ENCODE results near the gene NCAM1.

NCAM1 gene

DNA sequence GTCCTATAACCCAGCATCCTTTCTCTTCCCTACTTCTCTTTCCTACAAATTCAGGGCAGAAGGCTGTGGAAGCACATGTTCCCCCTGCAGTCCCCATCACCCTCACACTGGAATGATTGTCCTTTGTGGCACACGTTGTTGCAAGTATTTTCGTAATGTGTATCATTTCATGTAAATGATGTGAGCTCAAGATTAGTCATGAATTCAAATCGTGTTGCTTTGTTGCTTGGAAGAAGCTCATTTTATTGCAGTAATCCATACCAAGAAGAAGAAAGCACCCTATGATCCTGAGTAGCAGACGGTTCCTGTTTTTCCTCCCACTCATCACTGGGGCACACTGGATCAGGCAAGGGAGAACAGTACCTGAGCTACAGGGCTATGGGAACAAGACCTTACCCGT is 173.4 kb downstream of the NCAM1 start:
- DNase-seq = no peak

DNA sequence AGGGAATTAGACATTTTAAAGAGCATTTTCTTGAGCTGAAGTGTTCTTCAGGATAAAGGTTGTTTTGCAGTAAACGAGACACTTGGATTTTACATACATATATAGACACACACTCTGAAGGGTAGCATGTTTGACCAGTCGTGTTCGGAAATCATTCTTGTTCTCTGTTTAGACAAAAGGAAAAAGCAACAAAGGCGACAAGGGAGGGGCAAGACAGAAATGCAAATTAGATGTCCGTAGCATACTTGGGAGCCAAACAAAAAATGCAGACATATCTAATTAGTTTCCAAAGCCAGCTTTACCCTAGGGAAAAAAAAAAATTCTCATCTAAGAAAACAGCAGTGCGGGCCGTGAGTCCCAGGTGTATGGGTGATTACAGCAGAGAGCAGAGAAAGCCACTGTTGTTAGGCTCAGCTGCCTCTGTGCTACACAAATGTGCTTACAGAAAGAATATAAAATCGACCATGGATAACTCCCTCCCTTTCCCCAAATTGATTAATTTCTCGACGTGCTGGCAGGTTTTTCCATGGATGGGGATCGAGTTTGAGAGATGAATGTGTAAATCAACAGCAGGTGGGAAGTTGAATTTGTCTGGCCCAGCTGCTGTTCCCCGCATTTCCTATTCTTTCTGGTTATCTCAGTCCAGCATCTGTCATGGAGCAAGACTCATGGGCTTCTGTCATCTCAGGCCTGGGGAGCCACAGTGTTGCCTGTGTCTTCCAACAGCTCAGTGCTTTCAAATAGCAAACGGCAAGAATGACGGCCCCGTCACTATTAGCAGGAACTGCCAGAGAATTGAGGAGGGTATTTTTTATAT is 176.7 kb downstream of the NCAM1 start:
- DNase-seq = no peak

DNA sequence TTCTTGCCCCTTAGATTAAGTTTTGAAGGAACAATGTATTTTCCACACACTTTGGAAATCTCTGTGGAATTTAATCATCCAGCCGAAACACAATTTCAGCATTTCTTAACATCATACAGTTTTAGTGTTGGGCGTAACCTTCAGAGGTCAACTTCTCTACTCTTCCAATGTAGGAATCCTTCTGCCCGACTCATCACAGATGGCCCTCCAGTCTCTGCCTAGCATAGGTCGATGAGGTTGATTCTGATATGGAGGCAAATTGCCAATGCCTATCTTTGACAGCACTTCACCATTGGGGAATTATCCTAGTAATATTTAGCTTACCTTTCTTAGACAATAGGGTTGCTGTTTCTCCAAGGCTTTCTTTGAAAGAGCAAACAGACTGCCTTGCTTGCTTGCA is 177.5 kb downstream of the NCAM1 start:
- DNase-seq = no peak

DNA sequence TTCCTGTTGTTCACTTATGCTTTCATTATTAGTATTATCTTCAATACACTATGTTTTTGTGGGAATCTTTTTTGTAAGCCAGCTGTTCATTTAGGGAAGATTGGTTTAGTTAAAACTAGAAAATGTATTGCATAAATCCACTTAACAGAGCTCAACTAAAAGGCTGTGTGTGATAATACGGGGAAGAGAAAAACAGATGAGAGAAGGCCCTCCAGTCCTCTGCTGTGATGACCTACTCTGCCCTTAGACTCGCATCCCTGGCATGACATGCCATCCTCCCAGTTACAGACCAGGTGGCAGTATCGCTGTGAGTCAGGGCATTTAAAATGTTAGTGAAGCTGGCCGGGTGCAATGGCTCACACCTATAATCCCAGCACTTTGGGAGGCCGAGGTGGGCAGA is 179.8 kb downstream of the NCAM1 start:
- no peak for DNase-seq

DNA sequence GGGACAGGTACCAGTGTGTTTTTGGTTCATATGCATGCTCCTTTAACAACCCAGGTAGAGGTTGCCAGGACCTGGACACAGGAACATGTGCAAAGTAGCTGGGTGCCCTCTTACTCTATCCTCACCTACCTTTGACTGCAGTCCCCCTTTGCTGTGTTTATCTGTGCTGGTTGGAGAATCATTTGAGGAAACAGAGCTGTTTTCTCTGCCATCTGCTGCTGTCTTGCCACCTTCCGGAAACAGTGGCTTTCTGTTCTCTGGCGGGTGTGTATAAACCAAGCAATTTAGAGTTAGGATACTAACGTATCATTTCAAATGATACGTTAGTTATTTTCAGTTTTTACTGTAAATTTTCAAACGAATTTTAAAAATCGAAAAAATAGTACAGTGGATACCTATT is 181.3 kb downstream of the NCAM1 start:
- no peak for DNase-seq

DNA sequence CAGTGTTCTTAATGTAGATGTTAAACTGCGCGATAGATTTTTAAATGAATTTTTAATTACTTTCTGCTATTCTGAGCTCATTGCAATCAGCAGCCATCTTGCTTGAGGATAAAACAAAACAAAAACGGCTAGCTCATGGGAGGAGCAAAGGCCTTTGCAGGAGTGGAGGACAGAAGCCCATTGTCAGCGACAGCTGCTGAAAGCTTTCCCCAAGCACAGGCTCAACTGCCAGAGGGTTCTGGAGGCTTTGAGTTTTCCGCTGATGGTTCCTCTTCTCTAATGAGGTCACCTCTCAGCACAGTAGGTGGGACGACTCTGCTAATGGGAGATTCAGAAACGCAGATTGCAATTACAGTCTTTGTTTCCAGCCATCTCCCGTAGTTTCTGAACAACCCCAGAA is 186.0 kb downstream of the NCAM1 start:
- no peak for DNase-seq

DNA sequence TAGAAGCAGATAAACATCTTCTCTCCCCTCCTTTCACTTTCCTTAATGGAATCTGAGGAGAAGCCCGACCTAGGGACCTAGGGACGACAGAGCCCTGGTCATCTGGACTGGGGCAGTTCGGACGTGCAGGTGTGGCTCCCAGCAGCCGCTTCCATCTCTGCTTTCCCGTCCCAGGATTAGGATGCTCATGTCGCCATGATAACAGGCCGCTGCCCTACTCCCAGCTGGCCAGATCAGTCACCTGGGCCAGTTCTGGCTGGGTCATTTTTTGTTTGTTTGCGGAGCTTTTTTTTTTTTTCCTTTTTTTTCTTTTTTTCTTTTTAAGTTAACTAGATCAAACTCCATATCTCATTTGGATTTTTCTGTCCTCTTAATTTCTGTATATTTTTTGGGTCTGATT is 186.9 kb downstream of the NCAM1 start:
- no peak for DNase-seq

DNA sequence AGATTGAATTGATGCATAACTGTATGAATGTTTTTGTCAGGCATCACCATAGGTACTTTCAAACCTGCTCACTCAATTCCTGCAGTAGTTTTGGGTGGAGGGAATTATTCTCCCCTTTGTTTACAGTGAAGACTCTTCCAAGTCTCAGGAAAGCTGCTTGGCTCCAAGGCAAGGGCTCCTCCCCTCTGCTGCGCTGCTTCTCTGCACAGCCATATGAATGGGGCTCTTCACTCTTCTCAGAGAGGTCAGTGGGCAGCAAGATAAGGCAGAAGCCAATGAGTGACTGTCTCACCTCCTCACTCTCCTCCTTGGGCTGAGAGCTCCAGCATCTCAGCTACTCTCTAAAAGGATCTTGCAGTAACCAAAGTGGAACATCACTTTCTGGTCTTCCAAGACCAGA is 187.4 kb downstream of the NCAM1 start:
- DNase-seq = no peak

DNA sequence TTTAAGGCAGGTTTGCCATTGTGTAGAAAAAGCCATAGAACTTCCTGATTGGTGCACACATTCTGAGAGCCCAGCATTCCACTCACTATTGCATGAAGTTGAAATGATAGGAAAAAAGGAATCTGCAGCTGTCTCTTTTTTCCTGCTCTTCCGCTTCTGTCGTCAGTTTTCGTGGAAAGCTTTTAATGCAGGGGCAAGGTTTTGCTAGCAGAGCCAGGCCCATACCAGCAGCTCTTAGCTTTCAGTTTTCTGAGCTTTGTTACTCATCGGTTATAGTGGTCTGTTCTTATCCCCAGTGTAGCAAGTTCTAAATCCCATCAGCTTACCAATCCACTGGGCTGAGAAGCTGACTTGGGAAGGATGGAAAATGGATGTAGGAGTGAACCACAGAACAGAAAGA is 190.3 kb downstream of the NCAM1 start:
- DNase-seq = no peak

DNA sequence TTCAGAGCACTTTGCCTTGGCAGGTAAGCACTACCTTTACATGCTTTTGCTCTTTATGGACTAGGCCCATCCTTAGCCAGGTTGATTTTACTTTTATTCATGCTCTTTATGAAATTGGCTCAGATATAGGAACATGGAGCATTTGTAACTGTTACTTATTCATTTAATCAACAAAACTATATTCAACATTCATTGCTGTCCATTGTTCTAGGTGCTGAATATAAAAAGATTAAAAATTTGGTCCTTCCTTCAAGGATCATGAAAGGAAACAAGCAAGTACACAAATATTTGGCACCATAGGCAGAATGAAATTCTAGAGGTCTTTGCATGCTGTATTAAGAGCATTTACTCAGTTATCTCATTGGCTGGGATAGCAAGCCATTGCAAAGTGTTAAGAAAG is 191.3 kb downstream of the NCAM1 start:
- no peak for DNase-seq

DNA sequence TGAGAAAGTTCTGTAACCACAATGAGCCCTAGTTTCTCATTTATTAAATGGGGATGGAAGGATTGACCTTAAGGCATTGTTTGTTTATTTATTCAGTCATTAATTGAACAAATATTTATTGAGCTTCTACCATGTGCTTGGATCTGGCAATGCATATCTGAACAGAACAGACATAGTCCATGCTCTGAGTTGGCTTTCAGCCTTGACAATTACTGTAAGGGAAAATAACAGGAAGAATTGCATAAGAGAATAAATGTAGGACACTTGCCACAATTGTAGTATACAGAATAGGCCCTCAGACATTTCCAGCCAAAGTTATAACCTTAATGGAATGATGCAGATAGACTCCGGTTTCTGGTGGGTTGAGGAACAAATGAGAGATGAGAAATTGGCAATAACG is 192.6 kb downstream of the NCAM1 start:
- no peak for DNase-seq

DNA sequence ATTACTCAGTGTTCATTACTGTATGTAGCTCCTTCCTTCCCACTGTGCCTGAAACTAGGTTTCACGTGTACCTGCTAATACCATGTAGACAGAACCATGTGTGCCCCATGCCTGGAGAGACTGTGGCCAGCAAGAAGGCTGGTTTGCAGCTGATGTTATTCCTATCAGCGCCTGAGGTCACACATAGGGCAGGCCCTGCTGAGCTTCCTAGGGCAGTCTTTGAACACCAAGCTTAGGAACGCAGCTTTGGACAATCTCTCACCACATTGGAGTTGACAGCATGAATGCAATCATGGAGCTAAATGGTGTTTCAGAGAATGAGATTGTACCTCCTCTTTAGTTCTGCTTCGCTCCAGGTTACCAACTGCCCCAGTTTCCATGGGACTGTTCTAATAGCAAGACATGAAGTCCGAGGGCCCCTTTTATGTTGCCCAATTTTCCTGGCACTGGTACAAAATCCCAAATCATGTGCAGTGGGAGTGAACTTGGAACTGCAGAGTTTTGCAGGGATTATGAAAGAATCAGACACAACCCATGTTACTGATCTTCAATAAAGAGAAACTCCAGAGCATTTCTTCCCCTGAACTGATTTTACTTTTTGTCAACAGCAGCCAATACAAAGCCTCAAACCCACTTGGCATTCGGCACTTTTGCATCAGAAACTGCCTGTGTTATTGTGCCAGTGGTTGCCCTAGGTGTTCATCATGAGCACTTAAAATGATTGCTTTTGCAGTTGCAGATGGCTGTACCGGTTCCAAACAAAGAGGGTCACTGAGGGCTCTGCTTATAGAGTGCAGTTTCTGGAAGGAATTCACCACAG is 199.0 kb downstream of the NCAM1 start:
- DNase-seq = no peak

DNA sequence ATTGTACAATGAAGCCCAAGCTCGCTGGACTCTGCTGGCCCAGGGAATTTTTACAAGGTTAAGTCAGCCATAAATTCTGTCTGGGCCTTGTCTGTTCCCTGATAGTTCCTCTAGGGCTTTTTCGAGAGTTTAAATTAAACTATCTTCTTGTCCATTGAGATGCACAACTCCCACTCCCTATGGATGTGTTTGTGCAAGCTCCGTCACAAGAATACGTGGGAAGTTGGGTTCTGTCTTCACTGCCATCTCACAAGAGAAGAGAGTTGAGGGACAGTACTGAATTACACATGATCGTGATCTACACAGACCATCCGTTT is 199.5 kb downstream of the NCAM1 start:
- DNase-seq = no peak

DNA sequence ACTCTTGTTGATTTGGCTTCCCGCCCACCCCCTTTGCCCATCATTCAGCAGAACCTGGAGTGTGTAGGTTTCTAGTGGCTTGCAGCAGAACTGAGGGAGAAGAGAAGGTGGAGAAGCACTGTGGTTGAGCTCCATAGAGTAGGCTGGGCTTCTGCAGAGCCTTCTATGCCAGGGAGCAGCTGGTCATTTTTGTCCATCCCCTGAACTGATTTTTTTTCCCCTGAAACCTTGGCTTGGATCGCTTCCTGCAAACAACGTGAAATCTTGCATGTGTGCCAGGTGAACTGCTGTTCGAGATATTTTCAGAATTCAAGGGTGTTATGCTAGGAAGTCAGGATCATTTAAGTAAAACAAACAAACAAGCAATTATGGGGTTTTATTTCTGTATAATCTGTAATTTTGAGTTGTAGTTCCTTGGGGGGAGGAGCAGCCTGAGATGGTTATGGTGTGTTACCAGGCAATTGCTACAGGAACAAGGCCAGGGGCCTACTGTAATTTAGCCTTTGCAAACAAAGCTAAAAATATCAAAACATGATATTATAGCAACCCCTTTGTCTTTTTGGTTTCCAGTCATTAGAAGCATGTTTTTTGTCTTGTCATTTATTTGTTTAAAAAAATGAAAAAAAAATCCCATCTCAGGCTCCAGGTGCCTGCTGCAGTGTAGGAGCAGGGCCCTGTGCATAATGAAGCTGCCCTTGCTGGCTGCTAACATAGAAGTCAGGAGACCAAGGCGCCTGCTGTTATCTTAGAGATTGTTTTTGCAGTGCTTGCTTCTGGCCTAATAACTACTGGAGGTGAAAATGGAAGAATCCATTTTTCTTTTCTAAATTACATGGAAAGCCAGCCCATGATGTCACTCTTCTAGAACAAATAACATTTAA is 200.7 kb downstream of the NCAM1 start:
- no peak for DNase-seq

DNA sequence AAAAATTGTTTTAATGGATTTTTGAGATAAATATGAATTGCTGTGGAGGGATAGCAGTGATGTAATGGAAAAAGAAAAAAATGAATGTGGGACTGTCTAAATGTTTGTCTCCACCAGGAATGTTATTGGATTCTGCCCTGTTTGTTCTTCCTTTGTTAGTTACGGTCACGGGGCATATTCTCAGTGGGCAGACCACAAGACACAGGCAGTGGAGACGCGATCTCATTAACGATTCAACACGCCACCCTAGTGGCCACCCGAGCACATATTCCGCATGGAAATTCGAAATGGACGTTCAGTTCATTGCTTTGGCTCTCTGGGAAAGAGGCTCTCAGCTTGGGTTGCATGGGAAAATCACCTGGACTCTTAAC is 201.4 kb downstream of the NCAM1 start:
- no peak for DNase-seq

DNA sequence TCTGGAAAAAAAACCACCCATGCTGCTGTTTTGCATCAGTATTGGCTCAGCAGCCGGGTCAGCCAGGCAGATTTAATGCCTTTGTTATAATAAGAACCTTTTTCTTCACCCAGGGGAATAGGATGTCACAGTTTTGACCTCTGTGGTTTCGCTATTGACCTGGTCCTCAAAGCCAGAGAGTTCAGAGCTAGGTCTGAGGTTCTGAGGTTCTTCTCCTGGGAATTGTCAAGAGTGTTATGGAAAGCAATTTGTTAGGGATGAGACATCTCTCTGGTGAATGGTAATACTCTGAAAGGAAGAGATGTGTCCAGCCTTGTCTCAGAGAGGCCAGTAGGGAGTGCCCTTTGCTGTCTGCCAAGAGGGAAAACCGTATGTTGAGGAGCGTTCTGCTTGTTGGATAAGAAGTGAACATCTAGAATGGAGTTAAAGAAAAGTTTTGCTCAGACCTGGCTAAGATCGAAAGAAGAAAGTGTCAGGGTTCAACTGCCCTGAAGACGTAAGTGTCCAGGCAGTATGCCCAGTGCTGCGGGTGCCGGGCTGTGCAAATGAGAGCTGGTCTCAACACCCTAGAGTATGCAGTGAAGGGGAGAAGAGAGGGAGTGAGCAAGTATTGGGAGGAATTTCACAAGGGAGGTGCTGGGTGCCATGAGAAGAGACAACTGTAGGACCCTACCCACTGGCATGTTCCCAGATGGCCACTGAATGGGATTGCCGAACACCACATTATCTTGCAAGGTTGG is 202.2 kb downstream of the NCAM1 start:
- DNase-seq = no peak

DNA sequence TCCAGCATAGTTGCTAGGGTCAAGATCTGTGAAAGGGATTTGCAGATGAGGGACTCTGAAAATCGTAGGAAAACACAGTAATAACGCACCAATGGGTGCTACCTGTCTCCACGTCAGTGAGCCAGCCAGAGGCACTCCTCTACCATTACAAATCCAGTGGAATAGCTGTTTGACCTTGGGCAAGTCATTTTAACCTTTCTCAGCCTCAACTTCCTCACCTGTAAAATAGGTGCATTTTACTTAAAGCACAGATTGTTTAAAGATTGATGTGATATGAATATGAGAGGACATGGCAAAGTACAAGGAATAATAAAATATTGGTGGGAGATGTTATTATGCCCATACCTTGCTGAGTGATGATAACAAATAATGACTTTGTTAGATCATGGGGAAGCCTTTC is 205.1 kb downstream of the NCAM1 start:
- no peak for DNase-seq

DNA sequence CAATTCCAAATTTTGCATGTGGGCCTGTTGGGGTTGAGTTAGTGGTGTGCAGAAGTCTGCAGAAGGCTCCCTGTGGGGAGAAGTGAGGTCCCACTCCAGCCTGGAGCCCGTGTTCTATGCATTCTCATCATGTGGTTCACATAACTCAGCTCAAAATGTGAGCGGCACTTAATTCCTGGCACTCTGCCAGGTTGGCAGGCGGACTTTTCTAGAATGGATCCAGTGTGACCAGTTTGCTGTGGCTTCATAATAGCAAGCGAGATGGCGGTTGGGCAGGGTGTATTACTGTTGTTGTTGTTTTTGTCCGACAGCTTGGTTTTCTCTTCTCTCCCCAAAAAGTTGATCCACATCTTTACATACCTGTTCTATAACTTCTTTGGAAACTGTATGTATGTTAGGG is 206.4 kb downstream of the NCAM1 start:
- no peak for DNase-seq

DNA sequence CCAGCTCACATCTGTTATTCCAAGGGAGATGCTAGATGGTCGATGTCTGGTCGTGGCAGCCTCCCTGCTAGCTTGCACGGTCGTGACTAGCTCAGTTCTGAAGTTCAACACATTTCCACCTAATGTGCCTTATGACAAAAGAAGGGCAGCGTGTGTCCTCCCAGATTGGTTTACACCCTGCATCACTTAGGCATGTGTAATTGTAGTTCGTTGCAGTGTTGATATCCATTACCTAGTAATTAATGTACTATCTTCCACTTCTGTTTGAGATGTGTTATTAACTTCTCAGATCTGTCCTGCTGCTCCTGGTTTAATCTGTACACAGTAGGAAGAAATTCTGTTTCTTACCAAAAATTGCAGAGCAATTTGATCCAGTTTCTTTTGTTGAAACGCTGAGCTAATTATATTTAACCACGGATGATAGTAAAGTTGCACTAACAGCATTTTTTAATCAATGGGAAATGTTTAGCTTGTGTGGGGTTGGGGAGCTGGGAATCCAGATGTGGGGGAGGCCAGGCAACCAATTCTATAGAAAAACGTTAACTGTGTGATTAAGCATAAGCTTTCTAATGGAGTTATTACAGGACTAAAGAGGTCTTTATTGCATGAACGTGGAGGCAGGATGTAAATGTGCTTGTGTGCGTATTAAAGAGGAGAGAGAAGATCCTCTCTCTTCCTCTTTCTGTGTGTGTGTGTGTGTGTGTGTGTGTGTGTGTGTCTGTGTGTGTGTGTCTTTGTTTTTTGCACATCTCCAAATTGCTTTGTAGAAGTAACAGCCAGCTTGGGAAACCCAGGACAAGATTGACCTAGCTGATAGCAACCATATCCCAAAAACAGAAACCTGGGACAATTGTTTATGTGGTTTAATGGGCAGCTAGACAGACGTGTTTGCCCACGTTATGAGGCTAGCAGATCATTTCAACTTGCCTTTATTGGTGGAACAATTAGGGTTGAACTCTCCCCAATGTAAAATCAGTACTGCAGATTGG is 207.4 kb downstream of the NCAM1 start:
- DNase-seq = no peak

DNA sequence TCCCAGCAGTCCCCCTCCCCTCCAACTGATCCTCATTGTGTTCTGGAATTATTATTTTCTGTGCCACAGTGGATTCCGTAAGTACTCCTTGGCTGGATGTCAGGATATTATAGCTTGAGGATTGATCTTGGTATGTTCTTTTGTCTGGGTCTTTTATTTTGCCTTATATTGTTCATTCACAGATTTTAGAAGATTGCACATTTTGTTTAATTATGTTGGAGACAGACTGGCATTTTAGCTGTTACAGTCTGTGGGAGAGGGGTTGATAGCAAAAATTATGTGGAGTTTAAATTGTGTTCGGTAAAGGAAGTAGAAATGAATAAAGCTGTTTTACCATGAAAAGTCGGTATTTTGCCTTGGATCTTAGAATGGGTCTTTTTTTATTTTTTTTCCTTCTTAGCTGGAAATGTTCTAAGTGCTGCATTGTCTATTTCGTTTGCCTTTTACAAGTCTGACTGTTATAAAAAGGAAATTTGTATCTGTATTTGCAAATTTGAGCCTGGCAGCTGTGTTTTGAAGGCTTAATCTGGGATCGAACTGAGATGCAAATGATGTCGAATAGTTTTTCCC is 211.2 kb downstream of the NCAM1 start:
- DNase-seq = no peak

DNA sequence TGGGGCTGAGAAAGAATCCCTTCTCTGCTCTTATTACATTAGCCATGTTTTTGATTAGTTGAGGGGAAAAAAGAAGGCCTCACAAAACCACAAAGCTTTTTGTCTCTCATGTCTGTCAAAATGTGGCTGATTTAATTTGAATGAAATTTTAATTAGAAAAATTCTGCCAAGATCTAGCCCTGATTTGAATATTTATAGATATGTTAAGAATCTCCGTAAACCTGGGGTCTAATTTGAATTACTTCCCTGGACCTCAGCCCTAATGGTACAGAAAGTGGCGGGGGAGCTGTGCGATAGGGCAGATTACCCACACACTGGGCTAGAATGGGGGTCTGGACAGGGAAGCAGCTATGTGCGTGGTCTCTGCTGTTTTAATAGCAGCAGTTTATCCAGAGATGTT is 211.9 kb downstream of the NCAM1 start:
- no peak for DNase-seq

All from amniotic stem cell (primary cell).